T-helper 1 cell treated with Interleukin-12 subunit alpha and Interleukin-12 subunit beta and Interleukin-4 antibody, amounts not matched to agents 30 μg/mL and 1 μg/mL, for 36 hours (primary cell): ENCODE data around the gene PDCD1.

Source experiments
- H3K27ac Mint-ChIP-seq: one replicate; pipeline ENCODE4 v1.8.0; 2021; ENCODE audit warnings: mild to moderate bottlenecking, mixed read lengths
- H3K27me3 Mint-ChIP-seq: one replicate; pipeline ENCODE4 v1.8.0; 2021; ENCODE audit warnings: low read depth, mixed read lengths
- H3K36me3 Mint-ChIP-seq: one replicate; pipeline ENCODE4 v1.8.0; 2021; ENCODE audit warnings: low read depth, mixed read lengths
- H3K4me1 Mint-ChIP-seq: one replicate; pipeline ENCODE4 v1.8.0; 2021; ENCODE audit warnings: low read depth, mixed read lengths
- H3K4me3 Mint-ChIP-seq: one replicate; pipeline ENCODE4 v1.8.0; 2021; ENCODE audit warnings: mild to moderate bottlenecking, moderate library complexity, mixed read lengths
- H3K9me3 Mint-ChIP-seq: one replicate; pipeline ENCODE4 v1.8.0; 2021; ENCODE audit warnings: mixed read lengths

PDCD1 gene

DNA sequence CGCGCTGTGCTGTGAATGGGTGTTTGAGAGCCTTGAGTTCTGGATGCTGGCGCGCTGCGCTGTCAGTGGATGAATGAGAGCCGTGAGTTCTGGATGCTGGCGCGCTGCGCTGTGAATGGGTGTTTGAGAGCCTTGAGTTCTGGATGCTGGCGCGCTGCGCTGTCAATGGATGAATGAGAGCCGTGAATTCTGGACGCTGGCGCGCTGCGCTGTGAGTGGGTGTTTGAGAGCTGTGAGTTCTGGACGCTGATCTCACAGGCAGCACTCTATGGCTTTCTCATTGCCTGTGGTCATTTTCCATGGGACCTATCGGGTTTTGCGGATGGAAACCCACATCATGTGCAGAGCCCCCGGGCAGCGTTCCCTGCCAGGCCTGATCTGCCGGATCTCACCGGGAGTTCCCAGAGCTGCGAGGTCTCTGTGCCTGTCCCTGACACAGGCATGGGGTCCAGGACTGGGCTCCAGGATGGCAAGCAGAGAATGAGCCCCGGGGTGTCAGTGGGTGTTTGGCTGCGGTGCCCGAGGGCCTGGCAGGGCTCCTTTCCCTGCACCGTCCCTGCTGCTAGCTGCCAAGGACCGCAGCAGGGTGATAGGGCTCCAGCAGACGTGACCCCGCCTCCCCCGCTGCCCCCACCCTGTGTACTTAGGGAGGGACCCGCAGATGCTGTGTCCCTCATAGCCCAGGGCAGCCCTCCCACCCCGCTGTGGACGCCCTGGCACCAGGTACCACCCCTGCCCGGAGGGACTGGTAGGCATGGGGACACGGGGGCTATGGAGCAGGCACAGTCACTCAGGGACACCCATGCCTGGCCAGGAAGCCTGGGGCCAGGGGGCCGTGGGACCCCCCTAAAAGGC lies 9.7 kb downstream of the PDCD1 start:
- Mint-ChIP-seq H3K27me3 (no peaks in the 10 kb centered on the region), H3K9me3 (no peaks in the 10 kb centered on the region), H3K4me3 (no peak overlapping the region), H3K27ac (no peak overlapping the region), H3K4me1 (peaks cover 14% of the 10 kb centered on the region), H3K36me3 (peaks cover 2% of the 10 kb centered on the region)

DNA sequence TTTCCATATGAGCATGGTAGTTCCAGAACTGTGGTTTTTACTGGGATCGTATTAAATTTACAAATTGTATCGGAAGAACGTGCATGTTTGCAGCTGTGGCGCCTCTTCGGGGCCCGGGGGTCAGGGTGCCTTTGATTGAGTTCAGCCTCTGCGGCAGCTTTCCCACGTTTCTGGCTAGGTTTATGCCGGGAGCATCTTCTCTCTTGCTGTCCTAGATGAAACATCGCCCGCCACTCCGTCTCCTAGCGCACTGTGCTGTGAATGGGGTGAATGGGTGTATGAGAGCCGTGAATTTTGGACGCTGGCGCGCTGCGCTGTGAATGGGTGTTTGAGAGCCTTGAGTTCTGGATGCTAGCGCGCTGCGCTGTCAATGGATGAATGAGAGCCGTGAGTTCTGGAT lies 12.3 kb downstream of the PDCD1 start:
- H3K9me3 Mint-ChIP-seq = no peaks in the 10 kb centered on the region
- H3K4me1 Mint-ChIP-seq = peaks cover 22% of the 10 kb centered on the region
- peak overlapping the region; percentile 80 for H3K27ac Mint-ChIP-seq
- H3K4me3 Mint-ChIP-seq = peak overlapping the region; percentile 76
- H3K27me3 Mint-ChIP-seq = no peaks in the 10 kb centered on the region
- H3K36me3 Mint-ChIP-seq = peaks cover 2% of the 10 kb centered on the region

DNA sequence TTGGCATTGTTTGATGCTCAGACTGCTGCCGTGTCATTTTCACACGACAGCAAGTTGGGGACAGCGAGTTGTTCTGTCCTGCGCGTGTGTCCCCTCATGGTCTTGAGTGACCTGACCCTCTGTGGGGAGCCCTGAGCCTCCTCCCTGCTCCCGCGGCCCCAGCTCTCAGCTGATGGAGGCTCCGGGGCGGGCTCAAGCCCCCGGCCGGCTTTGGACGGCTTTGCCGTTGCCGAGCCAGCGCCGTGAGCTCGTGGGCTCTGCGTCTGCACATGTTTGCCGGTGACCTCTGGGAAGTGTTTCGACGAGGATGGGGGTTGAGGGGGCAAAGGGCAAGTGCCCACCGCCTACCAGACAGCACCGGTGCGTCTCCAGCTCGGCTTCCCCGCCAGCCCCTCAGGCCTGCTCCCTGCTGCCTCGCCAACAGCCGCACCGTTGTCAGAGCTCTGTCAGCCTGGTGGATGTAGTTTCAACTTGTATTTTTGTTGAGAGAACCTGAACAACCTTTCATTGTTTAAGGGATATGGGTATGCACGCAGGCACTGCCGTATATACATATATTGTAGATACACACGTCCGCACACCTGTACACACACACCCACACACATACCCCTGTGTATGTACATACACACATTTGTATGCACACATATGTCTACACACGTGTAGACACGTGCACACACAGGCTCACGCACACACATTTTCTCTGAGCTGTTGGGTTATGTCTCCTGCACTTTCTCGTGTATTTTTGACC lies 13.7 kb downstream of the PDCD1 start:
- H3K9me3 Mint-ChIP-seq = no peaks in the 10 kb centered on the region

DNA sequence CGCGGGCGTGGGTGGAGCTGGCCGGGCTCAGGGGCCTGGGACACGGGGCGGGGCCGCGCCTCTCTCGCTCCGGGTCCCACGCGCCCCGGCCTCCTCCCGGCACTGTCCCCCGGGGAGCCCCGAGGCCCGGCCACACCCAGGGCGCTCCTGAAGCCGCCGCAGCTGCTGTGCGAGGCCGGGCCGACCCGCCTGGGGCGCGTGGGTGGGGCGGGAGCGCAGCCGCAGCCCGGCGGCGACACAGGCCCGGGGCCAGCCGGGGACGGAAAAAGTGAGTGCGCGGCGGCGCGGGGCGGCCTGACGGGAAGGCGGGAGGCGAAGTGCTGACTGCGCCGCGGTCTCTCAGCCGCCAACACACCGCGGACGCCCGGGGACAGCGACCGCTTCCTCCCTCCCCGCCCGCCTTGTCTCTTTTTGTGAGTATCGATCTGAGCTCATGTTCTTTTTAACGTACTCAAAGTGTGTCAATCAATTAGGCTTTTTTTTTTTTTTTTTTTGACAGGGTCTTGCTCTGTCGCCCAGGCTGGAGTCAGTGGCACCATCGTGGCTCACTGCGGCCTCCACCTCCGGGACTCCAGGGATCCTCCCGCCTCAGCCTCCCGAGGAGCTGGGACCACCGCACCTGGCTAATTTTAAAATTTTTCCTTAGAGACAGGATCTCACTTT lies 14.5 kb downstream of the PDCD1 start:
- peaks cover 5% of the 10 kb centered on the region for H3K27me3 Mint-ChIP-seq
- H3K9me3 Mint-ChIP-seq = no peaks in the 10 kb centered on the region
- H3K4me1 Mint-ChIP-seq = peaks cover 24% of the 10 kb centered on the region
- peak overlapping the region; percentile 74 for H3K4me3 Mint-ChIP-seq
- H3K27ac Mint-ChIP-seq = peak overlapping the region; percentile 77
- peaks cover 2% of the 10 kb centered on the region for H3K36me3 Mint-ChIP-seq

More for the DNA sequence above, 13.7 kb downstream of the PDCD1 start:
- Mint-ChIP-seq H3K27ac (no peak overlapping the region), H3K36me3 (peaks cover 2% of the 10 kb centered on the region), H3K4me3 (peak overlapping the region; percentile 60), H3K27me3 (peaks cover 2% of the 10 kb centered on the region), H3K4me1 (peaks cover 23% of the 10 kb centered on the region)

GRCh38 chr2:241843321-241844065 lies 15.2 kb downstream of the PDCD1 start:
- Mint-ChIP-seq H3K27ac (peak overlapping the region; percentile 53), H3K36me3 (peaks cover 2% of the 10 kb centered on the region), H3K27me3 (peaks cover 8% of the 10 kb centered on the region), H3K9me3 (no peaks in the 10 kb centered on the region), H3K4me3 (peak overlapping the region; percentile 67), H3K4me1 (peaks cover 26% of the 10 kb centered on the region)

GRCh38 chr2:241842620-241843211 lies 16.0 kb downstream of the PDCD1 start:
- Mint-ChIP-seq H3K4me1 (peaks cover 26% of the 10 kb centered on the region), H3K27ac (peak overlapping the region; percentile 53), H3K36me3 (peaks cover 2% of the 10 kb centered on the region), H3K4me3 (peak overlapping the region; percentile 67), H3K9me3 (no peaks in the 10 kb centered on the region), H3K27me3 (peaks cover 15% of the 10 kb centered on the region)

GRCh38 chr2:241842067-241842415 lies 16.7 kb downstream of the PDCD1 start:
- no peaks in the 10 kb centered on the region for H3K9me3 Mint-ChIP-seq
- H3K27me3 Mint-ChIP-seq = peaks cover 22% of the 10 kb centered on the region
- peaks cover 26% of the 10 kb centered on the region for H3K4me1 Mint-ChIP-seq
- no peak overlapping the region for H3K4me3 Mint-ChIP-seq
- H3K27ac Mint-ChIP-seq = no peak overlapping the region
- H3K36me3 Mint-ChIP-seq = peaks cover 2% of the 10 kb centered on the region

- Mint-ChIP-seq H3K27ac (no peak overlapping the region), H3K4me3 (no peak overlapping the region)
These were observed 17.3 kb downstream of the PDCD1 start for GRCh38 chr2:241841181-241842066.

DNA sequence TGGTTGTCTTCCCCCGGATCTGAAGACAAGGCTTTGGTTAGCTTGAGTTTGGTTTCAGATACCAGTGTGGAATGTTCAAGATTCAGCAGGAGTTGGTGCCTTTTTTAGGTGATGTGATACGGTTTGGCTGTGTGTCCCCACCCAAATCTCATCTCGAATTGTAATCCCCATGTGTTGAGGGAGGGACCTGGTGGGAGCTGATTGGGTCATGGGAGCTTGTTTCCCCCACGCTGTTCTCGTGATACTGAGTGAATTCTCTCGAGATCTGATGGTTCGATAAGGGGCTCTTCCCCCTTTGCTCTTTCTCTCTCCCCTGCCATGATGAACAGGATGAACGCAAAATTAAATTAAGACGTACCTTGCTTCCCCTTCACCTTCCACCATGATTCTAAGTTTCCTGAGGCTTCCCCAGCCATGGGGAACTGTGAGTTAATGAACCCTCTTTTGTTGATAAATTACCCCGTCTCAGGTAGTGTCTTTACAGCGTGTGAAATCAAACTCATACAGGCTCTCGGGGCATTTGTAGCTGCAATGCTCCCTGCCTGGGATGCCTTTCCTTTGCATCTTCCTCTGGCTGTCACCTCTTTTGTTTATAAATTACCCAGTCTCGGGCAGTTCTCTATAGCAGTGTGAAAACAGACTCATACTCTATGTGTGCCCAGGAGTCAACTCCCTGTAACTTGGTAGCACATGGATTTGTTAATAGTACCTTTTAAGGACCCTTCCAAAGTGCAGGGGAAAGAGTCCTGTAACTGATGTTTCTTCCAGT lies 21.3 kb downstream of the PDCD1 start:
- no peak overlapping the region for H3K4me3 Mint-ChIP-seq
- no peaks in the 10 kb centered on the region for H3K9me3 Mint-ChIP-seq
- peaks cover 48% of the 10 kb centered on the region for H3K27me3 Mint-ChIP-seq
- no peaks in the 10 kb centered on the region for H3K36me3 Mint-ChIP-seq
- peaks cover 10% of the 10 kb centered on the region for H3K4me1 Mint-ChIP-seq
- no peak overlapping the region for H3K27ac Mint-ChIP-seq

More at GRCh38 chr2:241841181-241842066, 17.3 kb downstream of the PDCD1 start:
- Mint-ChIP-seq H3K4me1 (peaks cover 24% of the 10 kb centered on the region), H3K27me3 (peaks cover 28% of the 10 kb centered on the region), H3K9me3 (no peaks in the 10 kb centered on the region), H3K36me3 (peaks cover 2% of the 10 kb centered on the region)

DNA sequence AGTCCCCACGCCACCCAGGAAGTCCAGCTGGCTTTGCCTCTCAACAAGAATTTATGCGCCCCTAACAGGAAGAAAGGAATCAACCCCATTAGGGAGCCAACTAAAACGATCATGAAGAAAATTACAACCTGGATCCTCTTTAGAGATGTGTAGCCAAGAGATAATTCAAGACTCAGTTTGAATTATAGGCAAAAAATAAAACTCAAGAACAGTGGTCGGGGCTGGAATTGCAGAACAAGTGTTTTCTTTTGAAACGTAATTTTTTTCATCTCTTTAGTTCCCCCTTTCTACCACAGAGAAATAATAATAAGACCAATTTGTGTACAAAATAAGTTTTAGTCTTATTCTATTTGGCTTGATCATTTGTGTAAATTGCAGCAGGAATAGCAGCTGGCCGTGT lies 22.4 kb downstream of the PDCD1 start:
- H3K36me3 Mint-ChIP-seq = no peaks in the 10 kb centered on the region
- no peak overlapping the region for H3K4me3 Mint-ChIP-seq
- no peaks in the 10 kb centered on the region for H3K9me3 Mint-ChIP-seq
- H3K4me1 Mint-ChIP-seq = peaks cover 10% of the 10 kb centered on the region
- no peak overlapping the region for H3K27ac Mint-ChIP-seq
- H3K27me3 Mint-ChIP-seq = peaks cover 55% of the 10 kb centered on the region

DNA sequence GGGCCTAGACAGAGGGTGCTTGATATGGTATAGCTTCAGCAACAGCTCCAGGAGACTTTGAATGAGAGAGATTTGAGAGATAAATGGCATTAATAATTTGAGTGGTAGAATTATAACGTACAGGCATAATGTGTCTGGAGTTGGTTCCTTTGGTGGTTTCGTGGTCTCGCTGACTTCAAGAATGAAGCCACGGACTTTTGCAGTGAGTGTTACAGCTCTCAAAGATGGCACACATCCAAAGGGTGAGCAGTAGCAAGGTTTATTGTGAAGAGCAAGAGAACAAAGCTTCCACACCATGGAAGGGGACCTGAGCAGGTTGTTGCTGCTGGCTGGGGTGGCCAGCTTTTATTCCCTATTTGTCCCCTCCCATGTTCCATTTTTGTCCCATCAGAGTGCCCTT lies 23.1 kb downstream of the PDCD1 start:
- H3K4me3 Mint-ChIP-seq = no peak overlapping the region
- H3K9me3 Mint-ChIP-seq = no peaks in the 10 kb centered on the region
- H3K27ac Mint-ChIP-seq = no peak overlapping the region
- H3K27me3 Mint-ChIP-seq = peaks cover 59% of the 10 kb centered on the region
- H3K4me1 Mint-ChIP-seq = peaks cover 10% of the 10 kb centered on the region
- H3K36me3 Mint-ChIP-seq = no peaks in the 10 kb centered on the region

GRCh38 chr2:241834527-241835210 lies 24.0 kb downstream of the PDCD1 start:
- Mint-ChIP-seq H3K4me1 (peaks cover 8% of the 10 kb centered on the region), H3K27ac (no peak overlapping the region), H3K9me3 (no peaks in the 10 kb centered on the region), H3K36me3 (no peaks in the 10 kb centered on the region), H3K27me3 (peaks cover 60% of the 10 kb centered on the region), H3K4me3 (no peak overlapping the region)
